HepG2 (cell line): ENCODE results near the gene SLC28A1. TPM values are rescaled to one million over a fixed set of nuclear protein-coding genes. Genes with fewer than 3 reads are reported as not detected.
A peak's percentile ranks its signal among the peaks of the same experiment; 100 is the strongest.

Experiments used
- CHD2 ChIP-seq: IDR thresholded peaks from 2 replicates; pipeline ENCODE4 v1.6.1; 2011; ENCODE audit warnings: low read depth, low read length, improper control_type of control experiment
- ERF ChIP-seq: IDR thresholded peaks from 2 replicates; pipeline ENCODE4 v1.6.1; 2018; ENCODE audit warnings: missing biosample characterization, missing genetic modification reagents
- FOXO1 ChIP-seq: sonication (generic); formaldehyde crosslinking; IDR thresholded peaks from 2 replicates; pipeline ENCODE4 v1.4.0; 2020; ENCODE audit warnings: missing genetic modification reagents
- GABPA ChIP-seq, 2 experiments: IDR thresholded peaks; 2 replicates each; pipeline ENCODE4 v1.6.1; 2011 to 2016; ENCODE audit warnings: low read depth in 2 of 2, low read length in 1 of 2, missing biosample characterization in 1 of 2, missing genetic modification characterization in 1 of 2
- HDAC2 ChIP-seq: sonication (generic); formaldehyde crosslinking; IDR thresholded peaks from 2 replicates; pipeline ENCODE4 v1.4.0; 2020; ENCODE audit warnings: missing genetic modification reagents
- HOXA3 ChIP-seq: sonication (generic); formaldehyde crosslinking; IDR thresholded peaks from 2 replicates; pipeline ENCODE4 v1.5.0; 2020; ENCODE audit warnings: missing genetic modification reagents
- KDM5B ChIP-seq: sonication (generic); formaldehyde crosslinking; IDR thresholded peaks from 2 replicates; pipeline ENCODE4 v1.4.0; 2020; ENCODE audit warnings: missing genetic modification reagents, mild to moderate bottlenecking, borderline replicate concordance
- PPARG ChIP-seq: conservative IDR thresholded peaks from 2 replicates; pipeline ENCODE4 v1.6.1; 2016; ENCODE audit warnings: missing biosample characterization, missing genetic modification reagents
- ZBTB42 ChIP-seq: sonication (generic); formaldehyde crosslinking; IDR thresholded peaks from 2 replicates; pipeline ENCODE4 v1.5.0; 2020; ENCODE audit warnings: mild to moderate bottlenecking, missing genetic modification reagents
- ZNF10 ChIP-seq: sonication (generic); formaldehyde crosslinking; IDR thresholded peaks from 2 replicates; pipeline ENCODE4 v1.4.0; 2020; ENCODE audit warnings: mild to moderate bottlenecking, low read depth, missing genetic modification reagents, borderline replicate concordance
- ZNF230 ChIP-seq: sonication (generic); formaldehyde crosslinking; IDR thresholded peaks from 2 replicates; pipeline ENCODE4 v1.4.0; 2020; ENCODE audit warnings: mild to moderate bottlenecking, missing genetic modification reagents
- ZNF354B ChIP-seq: sonication (generic); formaldehyde crosslinking; IDR thresholded peaks from 2 replicates; pipeline ENCODE4 v1.8.0; 2022; ENCODE audit warnings: mild to moderate bottlenecking, missing genetic modification reagents
- ZNF496 ChIP-seq: sonication (generic); formaldehyde crosslinking; IDR thresholded peaks from 2 replicates; pipeline ENCODE4 v1.8.1; 2023; ENCODE audit warnings: mild to moderate bottlenecking, moderate library complexity, missing genetic modification reagents; ENCODE audit not compliant: insufficient replicate concordance
- ZNF510 ChIP-seq: sonication (generic); formaldehyde crosslinking; IDR thresholded peaks from 2 replicates; pipeline ENCODE4 v1.4.0; 2020; ENCODE audit warnings: low read depth, mild to moderate bottlenecking, missing genetic modification reagents
- ZNF549 ChIP-seq: sonication (generic); formaldehyde crosslinking; IDR thresholded peaks from 2 replicates; pipeline ENCODE4 v1.5.0; 2020; ENCODE audit warnings: missing genetic modification reagents
- ZNF768 ChIP-seq: sonication (generic); formaldehyde crosslinking; IDR thresholded peaks from 2 replicates; pipeline ENCODE4 v1.4.0; 2020; ENCODE audit warnings: missing genetic modification reagents
- ZNF772 ChIP-seq: sonication (generic); formaldehyde crosslinking; IDR thresholded peaks from 2 replicates; pipeline ENCODE4 v1.5.0; 2020; ENCODE audit warnings: mild to moderate bottlenecking, missing genetic modification reagents
- ZSCAN31 ChIP-seq: sonication (generic); formaldehyde crosslinking; IDR thresholded peaks from 2 replicates; pipeline ENCODE4 v1.5.0; 2020; ENCODE audit warnings: low read depth, mild to moderate bottlenecking, missing genetic modification reagents
- polyA plus RNA-seq, 8 experiments: library from polyadenylated mRNA; depleted of rRNA in 3 of 8; stranded (reverse) in 7 of 8; unstranded in 1 of 8; fragments of >200 nt; fragmentation: Illumina TruSeq in 4 of 8; extraction: Trizol in 4 of 8; gene quantifications; 2 replicates each; pipeline versions ENCODE4 v1.2.1 to v1.2.3, GENCODE V29; 2011 to 2016; ENCODE audit warnings: low read depth in 4 of 8, missing spikeins in 1 of 8, mixed read lengths in 1 of 8; ENCODE audit not compliant: insufficient read depth in 1 of 8
- total RNA-seq, 5 experiments: library from RNA; depleted of rRNA; stranded (reverse); fragments of >200 nt; fragmentation: Illumina TruSeq; extraction: Trizol; gene quantifications; 2 replicates each; pipeline ENCODE4 v1.2.3, GENCODE V29; 2016; ENCODE audit warnings: low read depth in 1 of 5
- TF ChIP-seq, protein P1 (sequence below): sonication (generic); formaldehyde crosslinking; conservative IDR thresholded peaks from 2 replicates; pipeline ENCODE4 v1.8.0; 2022; ENCODE audit warnings: missing genetic modification reagents
- TF ChIP-seq, protein P2 (sequence below): sonication (generic); formaldehyde crosslinking; IDR thresholded peaks from 2 replicates; pipeline ENCODE4 v1.5.0; 2020; ENCODE audit warnings: mild to moderate bottlenecking, missing genetic modification reagents
- TF ChIP-seq, protein P3 (sequence below): sonication (generic); formaldehyde crosslinking; IDR thresholded peaks from 2 replicates; pipeline ENCODE4 v1.5.1; 2020; ENCODE audit warnings: mild to moderate bottlenecking, missing genetic modification reagents, moderate library complexity

Gene SLC28A1
- total and polyA plus RNA-seq, 2 of the 13 experiments (the other 11 are each of a cell fraction or from before 2014, with no cell fraction given), result 0.31 to 5.8 TPM

DNA sequence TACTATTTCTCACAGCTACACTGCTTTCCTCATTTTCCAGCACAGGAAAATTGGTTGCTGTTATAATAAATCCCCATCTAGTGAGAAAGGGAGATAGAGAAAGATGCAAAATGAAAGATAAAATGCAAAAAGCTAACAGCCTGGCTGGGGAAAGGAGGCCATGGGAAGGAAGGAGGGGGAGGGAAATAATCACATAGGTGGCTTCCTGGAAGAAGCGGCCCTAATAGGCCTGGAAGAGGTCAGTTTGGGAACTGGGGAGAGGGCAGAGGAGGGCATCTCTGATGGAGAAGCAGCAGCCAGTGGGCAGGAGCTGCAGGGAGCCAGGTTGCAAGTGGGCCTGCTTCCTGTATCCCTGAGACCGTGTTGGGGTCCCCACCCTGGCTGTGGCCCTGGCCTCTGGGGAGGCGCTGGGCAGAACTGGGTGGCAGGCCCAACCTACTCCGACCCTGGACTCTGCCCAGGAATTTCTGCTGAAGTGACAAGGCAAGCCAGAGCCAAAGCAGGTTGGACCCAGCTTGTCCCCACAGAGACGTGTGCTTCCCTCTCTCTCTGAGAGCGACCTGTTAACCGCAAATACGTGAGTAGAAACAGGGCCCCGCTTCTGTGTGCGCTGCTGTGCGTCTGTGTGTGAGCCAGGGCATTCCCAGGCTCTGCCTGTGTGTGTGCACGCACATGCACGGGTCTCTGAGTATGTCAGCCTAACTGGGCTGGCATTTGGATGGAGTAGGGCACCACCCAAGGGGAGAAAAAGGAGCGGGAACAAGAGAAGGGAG is 1.9 kb downstream of the SLC28A1 start (continued):
- TF ChIP-seq, protein P1, sequence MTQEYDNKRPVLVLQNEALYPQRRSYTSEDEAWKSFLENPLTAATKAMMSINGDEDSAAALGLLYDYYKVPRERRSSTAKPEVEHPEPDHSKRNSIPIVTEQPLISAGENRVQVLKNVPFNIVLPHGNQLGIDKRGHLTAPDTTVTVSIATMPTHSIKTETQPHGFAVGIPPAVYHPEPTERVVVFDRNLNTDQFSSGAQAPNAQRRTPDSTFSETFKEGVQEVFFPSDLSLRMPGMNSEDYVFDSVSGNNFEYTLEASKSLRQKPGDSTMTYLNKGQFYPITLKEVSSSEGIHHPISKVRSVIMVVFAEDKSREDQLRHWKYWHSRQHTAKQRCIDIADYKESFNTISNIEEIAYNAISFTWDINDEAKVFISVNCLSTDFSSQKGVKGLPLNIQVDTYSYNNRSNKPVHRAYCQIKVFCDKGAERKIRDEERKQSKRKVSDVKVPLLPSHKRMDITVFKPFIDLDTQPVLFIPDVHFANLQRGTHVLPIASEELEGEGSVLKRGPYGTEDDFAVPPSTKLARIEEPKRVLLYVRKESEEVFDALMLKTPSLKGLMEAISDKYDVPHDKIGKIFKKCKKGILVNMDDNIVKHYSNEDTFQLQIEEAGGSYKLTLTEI (CRISPR knock-in tag), result no peak
- TF ChIP-seq, protein P2, sequence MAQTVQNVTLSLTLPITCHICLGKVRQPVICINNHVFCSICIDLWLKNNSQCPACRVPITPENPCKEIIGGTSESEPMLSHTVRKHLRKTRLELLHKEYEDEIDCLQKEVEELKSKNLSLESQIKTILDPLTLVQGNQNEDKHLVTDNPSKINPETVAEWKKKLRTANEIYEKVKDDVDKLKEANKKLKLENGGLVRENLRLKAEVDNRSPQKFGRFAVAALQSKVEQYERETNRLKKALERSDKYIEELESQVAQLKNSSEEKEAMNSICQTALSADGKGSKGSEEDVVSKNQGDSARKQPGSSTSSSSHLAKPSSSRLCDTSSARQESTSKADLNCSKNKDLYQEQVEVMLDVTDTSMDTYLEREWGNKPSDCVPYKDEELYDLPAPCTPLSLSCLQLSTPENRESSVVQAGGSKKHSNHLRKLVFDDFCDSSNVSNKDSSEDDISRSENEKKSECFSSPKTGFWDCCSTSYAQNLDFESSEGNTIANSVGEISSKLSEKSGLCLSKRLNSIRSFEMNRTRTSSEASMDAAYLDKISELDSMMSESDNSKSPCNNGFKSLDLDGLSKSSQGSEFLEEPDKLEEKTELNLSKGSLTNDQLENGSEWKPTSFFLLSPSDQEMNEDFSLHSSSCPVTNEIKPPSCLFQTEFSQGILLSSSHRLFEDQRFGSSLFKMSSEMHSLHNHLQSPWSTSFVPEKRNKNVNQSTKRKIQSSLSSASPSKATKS (CRISPR knock-in tag), result no peak
- peak; percentile 75; the same call in 1 of the 2 replicates for TF ChIP-seq ZNF768 (CRISPR knock-in tag)
- peak; percentile 54; the same call in 1 of the 2 replicates for TF ChIP-seq FOXO1 (CRISPR knock-in tag)
- no peak for TF ChIP-seq ZNF496 (CRISPR knock-in tag)
- TF ChIP-seq ERF (CRISPR knock-in tag), result peak; percentile 51; the same call in 1 of the 2 replicates
- TF ChIP-seq, protein P3, sequence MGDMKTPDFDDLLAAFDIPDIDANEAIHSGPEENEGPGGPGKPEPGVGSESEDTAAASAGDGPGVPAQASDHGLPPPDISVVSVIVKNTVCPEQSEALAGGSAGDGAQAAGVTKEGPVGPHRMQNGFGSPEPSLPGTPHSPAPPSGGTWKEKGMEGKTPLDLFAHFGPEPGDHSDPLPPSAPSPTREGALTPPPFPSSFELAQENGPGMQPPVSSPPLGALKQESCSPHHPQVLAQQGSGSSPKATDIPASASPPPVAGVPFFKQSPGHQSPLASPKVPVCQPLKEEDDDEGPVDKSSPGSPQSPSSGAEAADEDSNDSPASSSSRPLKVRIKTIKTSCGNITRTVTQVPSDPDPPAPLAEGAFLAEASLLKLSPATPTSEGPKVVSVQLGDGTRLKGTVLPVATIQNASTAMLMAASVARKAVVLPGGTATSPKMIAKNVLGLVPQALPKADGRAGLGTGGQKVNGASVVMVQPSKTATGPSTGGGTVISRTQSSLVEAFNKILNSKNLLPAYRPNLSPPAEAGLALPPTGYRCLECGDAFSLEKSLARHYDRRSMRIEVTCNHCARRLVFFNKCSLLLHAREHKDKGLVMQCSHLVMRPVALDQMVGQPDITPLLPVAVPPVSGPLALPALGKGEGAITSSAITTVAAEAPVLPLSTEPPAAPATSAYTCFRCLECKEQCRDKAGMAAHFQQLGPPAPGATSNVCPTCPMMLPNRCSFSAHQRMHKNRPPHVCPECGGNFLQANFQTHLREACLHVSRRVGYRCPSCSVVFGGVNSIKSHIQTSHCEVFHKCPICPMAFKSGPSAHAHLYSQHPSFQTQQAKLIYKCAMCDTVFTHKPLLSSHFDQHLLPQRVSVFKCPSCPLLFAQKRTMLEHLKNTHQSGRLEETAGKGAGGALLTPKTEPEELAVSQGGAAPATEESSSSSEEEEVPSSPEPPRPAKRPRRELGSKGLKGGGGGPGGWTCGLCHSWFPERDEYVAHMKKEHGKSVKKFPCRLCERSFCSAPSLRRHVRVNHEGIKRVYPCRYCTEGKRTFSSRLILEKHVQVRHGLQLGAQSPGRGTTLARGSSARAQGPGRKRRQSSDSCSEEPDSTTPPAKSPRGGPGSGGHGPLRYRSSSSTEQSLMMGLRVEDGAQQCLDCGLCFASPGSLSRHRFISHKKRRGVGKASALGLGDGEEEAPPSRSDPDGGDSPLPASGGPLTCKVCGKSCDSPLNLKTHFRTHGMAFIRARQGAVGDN (CRISPR knock-in tag), result peak; percentile 96
- TF ChIP-seq ZNF10, result no peak
- no peak for TF ChIP-seq ZNF354B (CRISPR knock-in tag)
- peak; percentile 69 for TF ChIP-seq ZNF230 (CRISPR knock-in tag)
- 0 out of 2 replicates have a peak, but pooled peaks have one; percentile 85 for TF ChIP-seq ZNF510 (CRISPR knock-in tag)
- TF ChIP-seq PPARG, result no peak
- TF ChIP-seq ZBTB42, result no peak
- peak; percentile 39; the same call in 1 of the 2 replicates for TF ChIP-seq ZSCAN31 (CRISPR knock-in tag)
- peak; percentile 78; the same call in 1 of the 2 replicates for TF ChIP-seq KDM5B (CRISPR knock-in tag)
- no peak for TF ChIP-seq GABPA (IDR thresholded peaks at IDR 0.05; ENCODE audit: low read depth, low read length)
- TF ChIP-seq GABPA (CRISPR knock-in tag; IDR thresholded peaks at IDR 0.05; ENCODE audit: low read depth), result no peak
- no peak for TF ChIP-seq ZNF549 (CRISPR knock-in tag)
- peak; percentile 65 for TF ChIP-seq HDAC2 (CRISPR knock-in tag)
- peak; percentile 52; the same call in 1 of the 2 replicates for TF ChIP-seq ZNF772 (CRISPR knock-in tag)
- peak; percentile 60; the same call in 1 of the 2 replicates for TF ChIP-seq HOXA3 (CRISPR knock-in tag)
- TF ChIP-seq CHD2, result no peak
